Endothelial cell of umbilical vein (primary cell): Measurements from ENCODE around the gene KLC1.

Experiments used
- CTCF ChIP-seq, 2 donors: IDR thresholded peaks; 1 replicate in 1 of 2; 2 replicates in 1 of 2; pipeline ENCODE4 v1.5.1; 2011; ENCODE audit warnings: low read length in 2 of 2, mild to moderate bottlenecking in 2 of 2, moderate library complexity in 2 of 2, control low read depth in 1 of 2, inconsistent platforms in 1 of 2, low read depth in 1 of 2; ENCODE audit not compliant: insufficient read depth in 1 of 2; ENCODE audit errors: extremely low read depth in 1 of 2
- EZH2 ChIP-seq: IDR thresholded peaks from 2 replicates; pipeline ENCODE4 v1.6.1; 2012; ENCODE audit warnings: borderline replicate concordance, low read depth, mild to moderate bottlenecking, moderate library complexity, low read length, inconsistent platforms; ENCODE audit not compliant: severe bottlenecking
- FOS ChIP-seq: IDR thresholded peaks from 2 replicates; pipeline ENCODE4 v1.6.1; 2011; ENCODE audit warnings: mild to moderate bottlenecking, low read length, moderate library complexity, borderline replicate concordance; ENCODE audit not compliant: insufficient read depth
- GATA2 ChIP-seq: IDR thresholded peaks from 2 replicates; pipeline ENCODE4 v1.7.0; 2011; ENCODE audit warnings: low read depth, mild to moderate bottlenecking, moderate library complexity, mixed read lengths, low read length; ENCODE audit not compliant: insufficient read length, insufficient read depth
- JUN ChIP-seq: IDR thresholded peaks from 2 replicates; pipeline ENCODE4 v1.6.1; 2011; ENCODE audit warnings: borderline replicate concordance, low read depth; ENCODE audit not compliant: insufficient read length, insufficient read depth
- MYC ChIP-seq: IDR thresholded peaks from one replicate; pipeline ENCODE4 v1.6.1; 2011; ENCODE audit warnings: mild to moderate bottlenecking, low read depth, low read length
- POLR2A ChIP-seq: IDR thresholded peaks from 2 replicates; pipeline ENCODE4 v1.6.1; 2012; ENCODE audit warnings: low read depth, mild to moderate bottlenecking, control low read depth, low read length
- POLR2AphosphoS5 ChIP-seq: IDR thresholded peaks from 2 replicates; pipeline ENCODE4 v1.6.1; 2012; ENCODE audit warnings: low read depth, mild to moderate bottlenecking, control low read depth, low read length, moderate library complexity; ENCODE audit not compliant: insufficient read depth

- TF ChIP-seq CTCF (IDR thresholded peaks at IDR 0.05; ENCODE audit: extremely low read depth in 1 of 2, insufficient read depth in 1 of 2, low read depth in 1 of 2, low read length in 2 of 2) = no peak
- TF ChIP-seq JUN = no peak
- no peak for TF ChIP-seq EZH2
- no peak for TF ChIP-seq POLR2A
- no peak for TF ChIP-seq POLR2AphosphoS5
- TF ChIP-seq GATA2 = no peak
- TF ChIP-seq FOS = no peak
- no peak for TF ChIP-seq MYC
Measured at GRCh38 chr14:103629503-103630121, 601 bp downstream of the KLC1 start.
